ENCODE results near the gene CENATAC.

Gene CENATAC

GRCh38 chr11:118998822-118999221 lies 884 bp downstream of the CENATAC start:
- H3K4me3 ChIP-seq (replicated peaks; ENCODE audit: low read depth, low read length), result peak overlapping the region; percentile 87
- no peak for TF ChIP-seq CTCF (IDR thresholded peaks at IDR 0.05; ENCODE audit: low read length, missing control alignments)
- DNase-seq (ENCODE audit: low read depth), result peak; percentile 70

- DNase-seq (ENCODE audit: low read depth), result no peak
- H3K4me3 ChIP-seq (replicated peaks; ENCODE audit: low read depth, low read length), result no peak overlapping the region
- TF ChIP-seq CTCF (IDR thresholded peaks at IDR 0.05; ENCODE audit: low read length, missing control alignments), result no peak
These were observed 3.0 kb downstream of the CENATAC start for GRCh38 chr11:119000906-119001305.

DNA sequence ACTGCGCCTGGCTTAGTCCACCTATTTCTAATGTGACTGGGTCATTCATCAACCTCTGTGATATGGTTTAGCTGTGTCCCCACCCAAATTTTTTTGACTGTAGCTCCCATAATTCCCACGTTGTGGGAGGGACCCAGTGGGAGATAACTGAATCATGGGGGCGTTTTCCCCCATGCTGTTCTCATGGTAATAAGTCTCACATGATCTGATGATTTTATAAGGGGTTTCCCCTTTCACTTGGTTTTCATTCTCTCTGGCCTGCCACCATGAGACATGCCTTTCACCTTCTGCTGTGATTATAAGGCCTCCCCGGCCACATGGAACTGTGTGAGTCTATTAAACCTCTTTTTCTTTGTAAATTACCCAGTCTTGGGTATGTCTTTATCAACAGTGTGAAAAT lies 8.7 kb downstream of the CENATAC start:
- H3K4me3 ChIP-seq (replicated peaks; ENCODE audit: low read depth, low read length), result no peak overlapping the region
- TF ChIP-seq CTCF (IDR thresholded peaks at IDR 0.05; ENCODE audit: low read length, missing control alignments), result no peak
- DNase-seq (ENCODE audit: low read depth), result no peak

GRCh38 chr11:119011476-119012053 lies 13.6 kb downstream of the CENATAC start:
- TF ChIP-seq CTCF (IDR thresholded peaks at IDR 0.05; ENCODE audit: low read length, missing control alignments), result no peak
- H3K4me3 ChIP-seq (replicated peaks; ENCODE audit: low read depth, low read length), result no peak overlapping the region
- no peak for DNase-seq (ENCODE audit: low read depth)

GRCh38 chr11:119012629-119013170 lies 14.8 kb downstream of the CENATAC start:
- DNase-seq (ENCODE audit: low read depth), result no peak
- no peak for TF ChIP-seq CTCF (IDR thresholded peaks at IDR 0.05; ENCODE audit: low read length, missing control alignments)
- no peak overlapping the region for H3K4me3 ChIP-seq (replicated peaks; ENCODE audit: low read depth, low read length)

DNA sequence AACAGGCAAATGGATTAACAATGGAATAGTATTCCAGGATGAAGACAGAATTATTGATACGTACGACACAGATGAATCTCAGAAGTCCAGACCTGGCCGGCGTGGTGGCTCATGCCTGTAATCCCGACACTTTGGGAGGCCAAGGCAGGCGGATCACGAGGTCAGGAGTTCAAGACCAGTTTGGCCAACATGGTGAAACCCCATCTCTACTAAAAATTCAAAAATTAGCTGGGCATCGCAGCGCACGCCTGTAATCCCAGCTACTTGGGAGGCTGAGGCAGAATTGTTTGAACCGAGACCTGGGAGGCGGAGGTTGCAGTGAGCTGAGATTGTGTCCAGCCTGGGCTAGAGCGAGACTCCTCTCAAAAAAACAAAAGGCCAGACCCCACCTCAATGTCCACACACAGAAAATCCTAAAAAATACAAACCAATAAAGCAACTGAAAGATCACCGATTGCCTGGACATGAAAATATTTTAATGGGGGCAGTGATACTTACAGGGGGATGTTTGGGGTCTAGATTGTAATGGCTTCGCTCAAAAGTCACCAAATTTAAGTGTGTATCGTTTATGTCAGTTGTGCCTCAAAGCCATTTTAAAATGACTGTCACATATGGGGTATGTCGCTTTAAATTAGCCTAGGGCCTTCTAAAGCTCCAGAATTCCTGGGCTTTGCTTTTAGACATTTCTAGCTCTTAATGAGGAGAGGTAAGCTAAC lies 16.4 kb downstream of the CENATAC start:
- H3K4me3 ChIP-seq (replicated peaks; ENCODE audit: low read depth, low read length), result no peak overlapping the region
- DNase-seq (ENCODE audit: low read depth), result no peak
- TF ChIP-seq CTCF (IDR thresholded peaks at IDR 0.05; ENCODE audit: low read length, missing control alignments), result no peak

Data from fibroblast of pulmonary artery (primary cell).